Right hindlimb (tissue), 1 donor: ENCODE measurements around the gene PCDHGB1.
"Not testable (repeated sequence)": the region's sequence is repeated elsewhere in the genome, so short reads cannot be mapped to it uniquely, and the experiment has no call there.

ENCODE experiments used
- DNase-seq: peaks from one replicate; pipeline ENCODE4 v3.0.0-alpha.2; 2018

The PCDHGB1 gene

DNA sequence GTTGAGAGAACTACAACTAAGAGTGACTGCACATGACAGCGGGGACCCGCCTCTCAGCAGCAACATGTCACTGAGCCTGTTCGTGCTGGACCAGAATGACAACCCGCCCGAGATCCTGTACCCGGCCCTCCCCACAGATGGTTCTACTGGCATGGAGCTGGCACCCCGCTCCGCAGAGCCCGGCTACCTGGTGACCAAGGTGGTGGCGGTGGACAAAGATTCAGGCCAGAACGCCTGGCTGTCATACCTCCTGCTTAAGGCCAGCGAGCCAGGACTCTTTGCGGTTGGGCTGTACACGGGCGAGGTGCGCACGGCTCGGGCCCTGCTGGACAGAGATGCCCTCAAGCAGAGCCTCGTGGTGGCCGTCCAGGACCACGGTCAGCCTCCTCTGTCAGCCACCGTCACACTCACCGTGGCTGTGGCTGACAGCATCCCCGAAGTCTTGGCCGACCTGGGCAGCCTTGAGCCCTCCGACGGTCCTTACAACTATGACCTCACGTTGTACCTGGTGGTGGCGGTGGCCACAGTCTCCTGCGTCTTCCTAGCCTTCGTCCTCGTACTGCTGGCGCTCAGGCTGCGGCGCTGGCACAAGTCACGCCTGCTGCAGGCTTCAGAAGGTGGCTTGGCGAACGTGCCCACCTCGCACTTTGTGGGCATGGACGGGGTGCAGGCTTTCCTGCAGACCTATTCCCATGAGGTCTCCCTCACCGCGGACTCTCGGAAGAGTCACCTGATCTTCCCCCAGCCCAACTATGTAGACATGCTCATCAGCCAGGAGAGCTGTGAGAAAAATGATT, 34.8 kb downstream of the PCDHGB1 start:
- DNase-seq: no peak

DNA sequence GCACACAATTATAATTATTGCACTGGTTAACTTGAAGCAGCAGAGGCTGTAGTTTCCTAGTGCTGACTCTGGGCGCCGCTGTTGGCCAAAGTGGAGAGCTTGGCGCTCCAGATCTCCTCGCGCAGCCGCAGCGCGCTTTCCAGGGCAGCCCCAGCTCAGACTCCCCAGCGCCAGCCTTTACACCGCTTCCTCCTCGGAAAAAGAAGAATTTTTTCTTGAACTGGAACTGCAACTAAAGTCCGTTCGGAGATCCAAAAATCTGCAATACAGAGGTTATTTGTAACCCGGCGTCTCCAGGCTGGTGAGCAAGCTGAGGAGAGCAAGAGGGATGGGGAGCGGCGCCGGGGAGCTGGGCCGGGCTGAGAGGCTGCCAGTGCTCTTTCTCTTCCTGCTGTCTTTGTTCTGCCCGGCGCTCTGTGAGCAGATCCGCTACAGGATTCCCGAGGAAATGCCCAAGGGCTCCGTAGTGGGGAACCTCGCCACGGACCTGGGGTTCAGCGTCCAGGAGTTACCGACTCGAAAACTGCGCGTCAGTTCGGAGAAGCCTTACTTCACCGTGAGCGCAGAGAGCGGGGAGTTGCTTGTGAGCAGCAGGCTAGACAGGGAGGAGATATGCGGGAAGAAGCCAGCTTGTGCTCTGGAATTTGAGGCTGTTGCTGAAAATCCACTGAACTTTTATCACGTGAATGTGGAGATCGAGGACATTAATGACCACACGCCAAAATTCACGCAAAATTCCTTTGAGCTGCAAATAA, 37.8 kb downstream of the PCDHGB1 start, which contains the start of gene PCDHGB4:
Gene PCDHGB4, plus strand, starts transcription at position 142 of the 755 bp plus-strand sequence. Its CDS starts 187 bp downstream, at position 329.
- DNase-seq: not testable (repeated sequence)

DNA sequence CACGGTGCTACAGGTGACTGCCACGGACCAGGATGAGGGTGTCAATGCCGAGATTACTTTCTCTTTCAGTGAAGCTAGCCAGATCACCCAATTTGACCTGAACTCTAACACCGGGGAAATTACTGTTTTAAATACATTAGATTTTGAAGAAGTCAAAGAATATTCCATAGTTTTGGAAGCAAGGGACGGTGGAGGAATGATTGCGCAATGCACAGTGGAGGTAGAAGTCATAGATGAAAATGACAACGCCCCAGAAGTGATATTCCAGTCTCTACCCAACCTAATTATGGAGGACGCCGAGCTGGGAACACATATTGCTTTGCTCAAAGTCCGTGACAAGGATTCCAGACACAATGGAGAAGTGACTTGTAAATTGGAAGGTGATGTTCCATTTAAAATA, 38.8 kb downstream of the PCDHGB1 start:
- no peak for DNase-seq

DNA sequence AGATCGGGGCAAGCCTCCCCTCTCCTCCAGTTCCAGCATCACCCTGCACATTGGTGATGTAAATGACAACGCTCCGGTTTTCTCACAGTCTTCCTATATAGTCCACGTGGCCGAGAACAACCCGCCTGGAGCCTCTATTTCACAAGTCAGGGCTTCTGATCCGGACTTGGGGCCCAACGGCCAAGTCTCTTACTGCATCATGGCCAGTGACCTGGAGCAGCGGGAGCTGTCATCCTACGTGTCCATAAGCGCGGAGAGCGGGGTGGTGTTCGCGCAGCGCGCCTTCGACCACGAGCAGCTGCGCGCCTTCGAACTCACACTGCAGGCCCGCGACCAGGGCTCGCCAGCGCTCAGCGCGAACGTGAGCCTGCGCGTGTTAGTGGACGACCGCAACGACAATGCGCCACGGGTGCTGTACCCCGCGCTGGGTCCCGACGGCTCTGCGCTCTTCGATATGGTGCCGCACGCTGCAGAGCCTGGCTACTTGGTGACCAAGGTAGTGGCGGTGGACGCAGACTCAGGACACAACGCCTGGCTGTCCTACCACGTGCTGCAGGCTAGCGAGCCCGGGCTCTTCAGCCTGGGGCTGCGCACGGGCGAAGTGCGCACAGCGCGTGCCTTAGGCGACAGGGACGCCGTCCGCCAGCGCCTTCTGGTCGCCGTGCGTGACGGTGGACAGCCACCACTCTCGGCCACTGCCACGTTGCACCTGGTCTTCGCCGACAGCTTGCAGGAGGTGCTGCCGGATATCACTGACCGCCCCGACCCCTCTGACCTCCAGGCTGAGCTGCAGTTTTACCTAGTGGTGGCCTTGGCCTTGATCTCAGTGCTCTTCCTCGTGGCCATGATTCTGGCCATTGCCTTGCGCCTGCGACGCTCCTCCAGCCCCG, 39.5 kb downstream of the PCDHGB1 start:
- DNase-seq: no peak

DNA sequence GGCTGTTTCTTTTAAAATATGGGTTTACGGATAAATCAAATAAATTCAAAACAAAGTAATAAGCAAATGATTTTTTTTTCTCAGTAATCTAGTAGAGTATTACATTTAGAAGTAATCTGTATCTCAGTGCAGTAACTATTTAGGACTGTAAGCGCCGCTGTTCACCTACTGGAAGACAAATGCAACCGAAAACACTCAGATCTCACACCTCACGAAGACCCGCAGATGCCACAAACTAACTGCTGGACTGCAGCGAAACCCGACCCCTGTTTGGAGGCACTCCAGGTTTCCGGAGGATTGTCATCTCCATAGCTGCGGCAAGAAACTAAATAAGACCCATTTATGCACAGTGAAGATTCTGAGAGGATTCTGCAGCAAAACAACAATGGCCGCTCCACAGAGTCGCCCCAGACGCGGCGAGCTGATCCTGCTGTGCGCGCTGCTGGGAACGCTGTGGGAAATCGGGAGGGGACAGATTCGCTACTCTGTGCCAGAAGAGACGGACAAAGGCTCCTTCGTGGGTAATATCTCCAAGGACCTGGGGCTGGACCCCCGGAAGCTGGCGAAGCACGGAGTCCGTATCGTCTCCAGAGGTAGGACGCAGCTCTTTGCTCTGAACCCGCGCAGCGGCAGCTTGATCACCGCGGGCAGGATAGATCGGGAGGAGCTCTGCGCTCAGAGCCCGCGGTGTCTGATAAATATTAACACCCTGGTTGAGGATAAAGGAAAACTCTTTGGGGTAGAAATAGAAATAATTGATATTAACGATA, 42.7 kb downstream of the PCDHGB1 start, which contains the start of gene PCDHGA8:
Gene PCDHGA8, plus strand, starts transcription at position 205 of the 770 bp plus-strand sequence. Its CDS starts 181 bp downstream, at position 386.
- DNase-seq: no peak

DNA sequence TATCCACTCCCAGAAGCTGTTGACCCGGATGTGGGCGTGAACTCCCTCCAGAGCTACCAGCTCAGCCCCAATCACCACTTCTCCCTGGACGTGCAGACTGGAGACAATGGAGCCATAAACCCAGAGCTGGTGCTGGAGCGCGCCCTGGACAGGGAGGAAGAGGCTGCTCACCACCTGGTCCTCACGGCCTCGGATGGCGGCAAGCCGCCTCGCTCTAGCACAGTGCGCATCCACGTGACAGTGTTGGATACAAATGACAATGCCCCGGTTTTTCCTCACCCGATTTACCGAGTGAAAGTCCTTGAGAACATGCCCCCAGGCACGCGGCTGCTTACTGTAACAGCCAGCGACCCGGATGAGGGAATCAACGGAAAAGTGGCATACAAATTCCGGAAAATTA, 43.4 kb downstream of the PCDHGB1 start:
- DNase-seq: no peak

DNA sequence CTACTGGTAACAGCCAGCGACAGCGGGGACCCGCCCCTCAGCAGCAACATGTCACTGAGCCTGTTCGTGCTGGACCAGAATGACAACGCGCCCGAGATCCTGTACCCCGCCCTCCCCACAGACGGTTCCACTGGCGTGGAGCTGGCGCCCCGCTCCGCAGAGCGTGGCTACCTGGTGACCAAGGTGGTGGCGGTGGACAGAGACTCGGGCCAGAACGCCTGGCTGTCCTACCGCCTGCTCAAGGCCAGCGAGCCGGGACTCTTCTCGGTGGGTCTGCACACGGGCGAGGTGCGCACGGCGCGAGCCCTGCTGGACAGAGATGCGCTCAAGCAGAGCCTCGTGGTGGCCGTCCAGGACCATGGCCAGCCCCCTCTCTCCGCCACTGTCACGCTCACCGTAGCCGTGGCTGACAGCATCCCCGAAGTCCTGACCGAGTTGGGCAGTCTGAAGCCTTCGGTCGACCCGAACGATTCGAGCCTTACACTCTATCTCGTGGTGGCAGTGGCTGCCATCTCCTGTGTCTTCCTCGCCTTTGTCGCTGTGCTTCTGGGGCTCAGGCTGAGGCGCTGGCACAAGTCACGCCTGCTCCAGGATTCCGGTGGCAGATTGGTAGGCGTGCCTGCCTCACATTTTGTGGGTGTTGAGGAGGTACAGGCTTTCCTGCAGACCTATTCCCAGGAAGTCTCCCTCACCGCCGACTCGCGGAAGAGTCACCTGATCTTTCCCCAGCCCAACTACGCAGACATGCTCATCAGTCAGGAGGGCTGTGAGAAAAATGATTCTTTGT, 44.7 kb downstream of the PCDHGB1 start:
- DNase-seq: not testable (repeated sequence)

DNA sequence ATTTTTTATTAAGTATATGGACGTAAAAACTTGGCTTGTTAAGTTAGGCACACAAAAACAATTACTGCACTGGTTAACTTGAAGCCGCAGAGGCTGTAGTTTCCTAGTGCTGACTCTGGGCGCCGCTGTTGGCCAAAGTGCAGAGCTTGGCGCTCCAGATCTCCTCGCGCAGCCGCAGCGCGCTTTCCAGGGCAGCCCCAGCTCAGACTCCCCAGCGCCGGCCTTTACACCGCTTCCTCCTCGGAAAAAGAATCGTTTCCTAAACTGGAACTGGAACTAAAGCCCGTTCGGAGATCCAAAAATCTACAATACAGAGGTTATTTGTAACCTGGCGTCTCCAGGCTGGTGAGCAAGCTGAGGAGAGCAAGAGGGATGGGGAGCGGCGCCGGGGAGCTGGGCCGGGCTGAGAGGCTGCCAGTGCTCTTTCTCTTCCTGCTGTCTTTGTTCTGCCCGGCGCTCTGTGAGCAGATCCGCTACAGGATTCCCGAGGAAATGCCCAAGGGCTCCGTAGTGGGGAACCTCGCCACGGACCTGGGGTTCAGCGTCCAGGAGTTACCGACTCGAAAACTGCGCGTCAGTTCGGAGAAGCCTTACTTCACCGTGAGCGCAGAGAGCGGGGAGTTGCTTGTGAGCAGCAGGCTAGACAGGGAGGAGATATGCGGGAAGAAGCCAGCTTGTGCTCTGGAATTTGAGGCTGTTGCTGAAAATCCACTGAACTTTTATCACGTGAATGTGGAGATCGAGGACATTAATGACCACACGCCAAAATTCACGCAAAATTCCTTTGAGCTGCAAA, 48.1 kb downstream of the PCDHGB1 start, which contains the start of gene PCDHGB5:
Gene PCDHGB5, plus strand, starts transcription at position 192 of the 796 bp plus-strand sequence. Its CDS starts 181 bp downstream, at position 373.
- DNase-seq: not testable (repeated sequence)

DNA sequence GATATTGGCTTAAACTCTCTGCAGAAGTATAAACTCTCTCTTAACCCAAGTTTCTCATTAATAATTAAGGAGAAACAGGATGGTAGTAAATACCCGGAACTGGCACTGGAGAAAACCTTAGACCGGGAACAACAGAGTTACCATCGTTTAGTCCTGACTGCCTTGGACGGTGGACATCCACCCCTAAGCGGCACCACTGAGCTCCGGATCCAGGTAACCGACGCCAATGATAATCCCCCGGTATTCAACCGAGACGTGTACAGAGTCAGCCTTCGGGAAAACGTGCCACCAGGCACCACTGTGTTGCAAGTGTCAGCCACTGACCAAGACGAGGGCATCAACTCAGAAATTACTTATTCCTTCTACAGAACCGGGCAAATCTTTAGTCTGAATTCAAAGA, 48.7 kb downstream of the PCDHGB1 start:
- no peak for DNase-seq

DNA sequence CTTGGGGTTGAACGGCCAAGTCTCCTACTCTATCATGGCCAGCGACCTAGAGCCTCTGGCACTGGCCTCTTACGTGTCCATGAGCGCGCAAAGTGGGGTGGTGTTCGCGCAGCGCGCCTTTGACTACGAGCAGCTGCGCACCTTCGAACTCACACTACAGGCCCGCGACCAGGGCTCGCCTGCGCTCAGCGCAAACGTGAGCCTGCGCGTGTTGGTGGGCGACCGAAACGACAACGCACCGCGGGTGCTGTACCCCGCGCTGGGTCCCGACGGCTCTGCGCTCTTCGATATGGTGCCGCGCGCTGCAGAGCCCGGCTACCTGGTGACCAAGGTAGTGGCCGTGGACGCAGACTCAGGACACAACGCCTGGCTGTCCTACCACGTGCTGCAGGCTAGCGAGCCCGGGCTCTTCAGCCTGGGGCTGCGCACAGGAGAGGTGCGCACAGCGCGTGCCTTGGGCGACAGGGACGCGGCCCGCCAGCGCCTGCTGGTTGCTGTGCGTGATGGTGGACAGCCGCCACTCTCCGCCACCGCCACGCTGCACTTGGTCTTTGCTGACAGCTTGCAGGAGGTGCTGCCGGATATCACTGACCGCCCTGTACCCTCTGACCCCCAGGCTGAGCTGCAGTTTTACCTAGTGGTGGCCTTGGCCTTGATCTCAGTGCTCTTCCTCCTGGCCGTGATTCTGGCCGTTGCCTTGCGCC, 49.8 kb downstream of the PCDHGB1 start:
- no peak for DNase-seq
